Lung microvascular endothelial cell (primary cell): ENCODE measurements around the gene PTPRT. TPM values are rescaled to one million over a fixed set of nuclear protein-coding genes. Genes with fewer than 3 reads are reported as not detected.

ENCODE experiments used
- DNase-seq, 2 donors: peaks; one replicate each; pipeline versions ENCODE4 v3.0.0 to v3.0.0-alpha.2; 2010; ENCODE audit warnings: low read depth in 2 of 2
- total RNA-seq: library from RNA; depleted of rRNA; stranded (reverse); fragments of >200 nt; gene quantifications from 2 replicates; pipeline ENCODE4 v1.2.1, GENCODE V29; 2014

Gene PTPRT
- total RNA-seq, 1 donor from 2014 or later, result not detected

- DNase-seq, result no peak
Observed at GRCh38 chr20:42319252-42320013, 870.3 kb downstream of the PTPRT start.

- no peak for DNase-seq
Observed at GRCh38 chr20:42313704-42314103, 876.0 kb downstream of the PTPRT start.

DNA sequence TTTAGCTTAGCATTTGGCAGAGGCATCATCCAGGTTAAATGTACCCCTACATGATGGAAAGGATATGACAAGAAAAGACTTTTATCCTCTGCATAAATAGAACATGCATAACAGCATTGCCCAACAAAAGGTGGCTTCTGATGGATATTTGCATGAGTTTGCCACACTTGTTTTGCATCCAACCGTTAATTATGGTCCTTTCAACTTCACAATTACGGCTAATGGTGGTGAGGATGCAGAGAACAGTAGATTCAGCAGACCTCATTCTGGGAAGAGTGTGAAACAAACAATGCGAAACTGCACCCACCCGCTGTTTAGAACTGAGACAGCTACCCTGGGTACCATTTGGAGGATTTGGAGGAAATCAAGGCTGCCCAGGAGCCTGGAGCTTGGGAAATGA lies 880.7 kb downstream of the PTPRT start:
- DNase-seq, result no peak

DNA sequence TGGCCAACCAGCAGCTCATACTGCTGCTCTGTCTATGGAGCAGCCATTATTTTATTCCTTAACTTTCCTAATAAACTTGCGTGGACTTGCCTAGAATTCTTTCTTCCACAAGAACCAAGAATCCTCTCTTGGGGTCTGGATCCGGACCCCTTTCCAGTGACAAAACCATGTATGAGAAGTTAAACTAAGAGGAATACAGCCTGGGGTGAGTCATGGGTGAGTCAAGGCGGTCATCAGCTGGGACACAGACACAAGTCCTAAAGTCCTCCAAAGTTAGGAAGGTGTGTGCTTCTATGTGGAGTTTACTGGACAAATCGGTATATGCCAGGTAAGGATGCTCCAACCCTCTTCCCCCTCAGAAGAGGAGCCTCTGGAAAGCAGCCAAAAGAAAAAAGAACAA lies 881.5 kb downstream of the PTPRT start:
- DNase-seq, result no peak

DNA sequence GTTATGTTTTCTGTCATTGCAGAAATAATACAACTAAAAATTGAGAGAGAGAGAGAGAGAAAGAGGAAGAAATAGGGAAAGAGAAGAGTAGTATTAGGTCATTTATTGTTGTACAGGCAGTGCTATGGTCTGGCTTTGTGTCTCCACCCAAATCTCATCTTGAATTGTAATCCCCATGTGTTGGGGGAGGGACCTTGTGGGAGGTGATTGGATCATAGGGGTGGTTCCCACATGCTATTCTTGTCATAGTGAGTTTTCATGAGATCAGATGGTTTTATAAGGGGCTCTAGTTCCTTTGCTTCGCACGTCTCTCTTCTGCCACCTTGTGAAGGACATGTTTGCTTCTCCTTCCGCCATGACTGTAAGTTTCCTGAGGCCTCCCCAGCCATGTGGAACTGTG lies 894.1 kb downstream of the PTPRT start:
- DNase-seq, result no peak

- DNase-seq, result no peak
Observed at GRCh38 chr20:42294976-42295375, 894.7 kb downstream of the PTPRT start.

DNA sequence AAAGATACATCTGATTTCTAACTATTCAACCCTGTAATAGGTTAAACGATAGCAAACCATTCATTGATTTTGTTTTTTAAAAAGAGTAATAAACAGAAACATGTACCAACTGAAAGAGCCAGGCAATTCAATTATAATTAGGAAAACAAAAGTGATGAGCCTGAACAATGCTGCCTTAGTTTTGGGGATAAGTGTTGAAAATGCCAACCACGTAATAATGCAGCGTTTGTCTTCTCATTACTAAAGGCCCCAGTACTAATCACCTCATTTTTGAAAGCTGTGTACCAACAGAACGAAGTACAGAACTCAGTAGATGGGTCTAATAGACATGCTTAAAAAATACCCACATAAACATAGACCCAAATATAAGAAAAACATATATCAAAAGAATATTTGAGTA lies 907.9 kb downstream of the PTPRT start:
- no peak for DNase-seq

GRCh38 chr20:42276718-42277602 lies 912.7 kb downstream of the PTPRT start:
- DNase-seq, result no peak

GRCh38 chr20:42274986-42275385 lies 914.7 kb downstream of the PTPRT start:
- no peak for DNase-seq

GRCh38 chr20:42272516-42272915 lies 917.2 kb downstream of the PTPRT start:
- no peak for DNase-seq

GRCh38 chr20:42270539-42270938 lies 919.2 kb downstream of the PTPRT start:
- DNase-seq, result no peak

DNA sequence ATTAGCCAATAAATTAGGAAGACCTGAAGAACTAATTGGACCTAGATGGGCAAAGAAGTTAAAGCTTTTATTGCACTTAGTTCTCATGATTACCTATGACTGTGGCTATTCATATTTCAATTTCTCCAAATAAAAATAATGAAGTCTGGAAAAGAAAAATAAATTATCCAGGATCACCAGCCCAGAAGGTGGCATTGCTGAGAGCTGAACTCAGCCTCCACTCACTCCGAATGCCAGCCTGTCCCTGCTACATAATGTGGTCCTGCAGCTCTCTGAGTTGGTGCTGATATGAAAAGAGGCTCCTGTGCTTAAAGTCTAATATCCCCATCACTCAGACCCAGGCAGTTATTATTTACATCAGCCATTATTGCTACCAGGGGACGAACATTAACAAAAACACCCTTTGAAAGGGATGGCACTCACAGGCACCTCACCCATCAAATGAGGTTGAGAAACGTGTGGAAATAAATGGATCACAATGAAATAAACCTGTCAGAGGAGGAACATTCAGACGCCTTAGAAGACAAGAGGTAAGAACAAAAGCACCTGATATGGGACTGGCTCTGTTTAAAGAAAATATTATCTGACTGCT lies 921.8 kb downstream of the PTPRT start:
- DNase-seq, result no peak

GRCh38 chr20:42261766-42262270 lies 927.9 kb downstream of the PTPRT start:
- DNase-seq, result no peak

- no peak for DNase-seq
Observed at GRCh38 chr20:42260184-42260583, 929.5 kb downstream of the PTPRT start.

GRCh38 chr20:42259389-42259788 lies 930.3 kb downstream of the PTPRT start:
- no peak for DNase-seq

GRCh38 chr20:42258564-42259302 lies 931.0 kb downstream of the PTPRT start:
- no peak for DNase-seq

DNA sequence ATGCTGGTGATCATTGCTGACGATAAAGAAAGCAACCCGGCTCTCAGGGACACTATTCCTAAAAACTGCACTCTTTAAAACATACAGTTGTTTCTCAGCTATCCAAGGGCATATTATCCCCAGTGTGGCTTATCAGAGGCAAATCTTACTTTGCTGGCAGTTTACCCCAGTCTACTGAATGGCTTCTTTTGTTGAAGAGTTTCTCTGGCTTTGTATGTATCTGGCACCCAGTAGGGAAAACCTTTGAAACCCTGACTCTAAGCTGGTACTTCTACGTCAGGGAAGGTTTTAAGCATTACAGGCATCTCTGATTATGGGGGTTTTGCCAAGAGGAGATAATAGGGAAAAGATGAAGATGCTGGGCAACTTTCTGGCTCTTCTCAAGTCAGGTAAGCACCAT lies 933.9 kb downstream of the PTPRT start:
- DNase-seq, result no peak

GRCh38 chr20:42254673-42255072 lies 935.0 kb downstream of the PTPRT start:
- no peak for DNase-seq

GRCh38 chr20:42252116-42252515 lies 937.6 kb downstream of the PTPRT start:
- no peak for DNase-seq

DNA sequence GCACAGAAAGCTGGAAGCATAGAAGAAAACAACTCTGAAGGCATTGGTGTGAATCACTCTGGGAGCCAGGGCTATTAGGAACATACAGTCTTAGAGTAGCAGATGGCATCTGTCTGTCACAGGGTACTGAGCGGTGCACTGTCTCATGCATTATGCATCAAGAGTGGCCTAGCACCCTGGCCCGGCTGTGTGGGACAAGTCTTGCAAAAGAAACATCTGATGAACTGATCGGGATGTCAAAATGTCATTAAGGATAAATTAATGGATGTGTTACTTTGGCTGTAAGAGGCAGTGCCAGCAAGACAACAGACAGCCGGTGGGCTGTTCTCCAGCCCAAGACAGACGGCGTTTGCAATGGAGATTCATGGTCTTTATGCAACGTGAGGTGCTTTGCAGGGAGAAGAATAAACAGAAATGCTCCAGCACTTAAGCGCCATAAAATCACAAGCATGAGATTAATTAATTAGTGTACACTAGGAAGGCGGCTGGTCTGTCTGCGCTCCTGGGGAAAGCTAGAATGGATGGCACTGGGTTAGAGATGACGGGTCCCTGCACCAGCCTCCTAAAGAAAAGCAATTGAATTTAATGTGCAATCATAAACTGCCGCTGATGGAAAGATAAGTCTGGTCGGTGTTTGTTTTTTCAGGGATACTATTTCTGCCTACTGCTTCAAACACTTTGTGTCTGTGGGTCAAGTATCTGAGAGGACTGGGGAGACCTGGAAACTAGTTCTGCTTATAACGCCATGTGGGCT lies 970.9 kb downstream of the PTPRT start:
- DNase-seq, result no peak

DNA sequence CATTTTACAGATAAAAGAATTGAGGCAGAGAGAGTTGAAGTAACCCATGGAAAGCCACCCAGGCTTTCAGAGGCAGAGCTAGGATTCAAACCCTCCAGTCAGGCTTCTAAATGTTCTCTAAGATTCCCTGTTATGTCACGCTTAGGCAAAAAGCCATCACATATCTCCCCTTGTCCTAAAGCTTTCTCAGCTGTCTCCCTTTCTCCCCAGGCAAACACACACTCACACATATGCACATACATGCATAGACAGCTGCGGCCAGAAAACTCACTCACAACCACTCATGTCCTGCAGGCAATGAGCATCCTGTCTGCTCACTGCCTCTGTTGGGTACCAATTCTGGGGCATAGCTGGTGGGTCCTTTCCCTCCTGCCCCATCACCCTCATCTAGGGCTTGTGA lies 975.6 kb downstream of the PTPRT start:
- DNase-seq, result no peak
